OCI-LY1 (cell line): ENCODE measurements around the gene CAMK2D.

Source experiments
- CTCF ChIP-seq: fragments of 200-600 bp; sonication (generic), shearing (Covaris generic); IDR thresholded peaks from 2 replicates; pipeline ENCODE4 v1.5.1; 2017; ENCODE audit warnings: mild to moderate bottlenecking, antibody characterized with exemption, low read length, moderate library complexity, mixed read lengths
- EZH2 ChIP-seq: fragments of 200-600 bp; sonication (generic), shearing (Covaris generic); IDR thresholded peaks from 2 replicates; pipeline ENCODE4 v1.8.0; 2017; ENCODE audit warnings: borderline replicate concordance, mixed run types, mild to moderate bottlenecking, antibody characterized with exemption, low read length, moderate library complexity, mixed read lengths

GRCh38 chr4:113444386-113444785, 317.2 kb downstream of the CAMK2D start:
- TF ChIP-seq EZH2: no peak
- TF ChIP-seq CTCF: no peak
